HEK293 (cell line): Measurements from ENCODE around the gene SBSN.

ENCODE experiments used
- CTCF ChIA-PET: fragments of 350-600 bp; formaldehyde crosslinking; extraction: SDS; loops from one replicate; lab custom pipeline; 2021; ENCODE audit warnings: antibody characterized with exemption; lab: Yijun Ruan, JAX
- POLR2A ChIA-PET: fragments of 300-600 bp; formaldehyde crosslinking; extraction: SDS; loops from one replicate; lab custom pipeline; 2020; ENCODE audit warnings: antibody characterized with exemption, inconsistent platforms; lab: Yijun Ruan, JAX
- H3K27ac ChIP-seq: fragments of 200-500 bp; sonication (Bioruptor generic); 2 replicates; pipeline ENCODE4 v1.5.1; 2014; ENCODE audit warnings: low read depth, low read length, control low read depth, inconsistent platforms; ENCODE audit errors: extremely low read depth
- H3K36me3 ChIP-seq, 2 experiments: fragments of 200-500 bp in 1 of 2; sonication (Bioruptor generic) in 1 of 2; 1 replicate in 1 of 2; 2 replicates in 1 of 2; pipeline ENCODE4 v1.5.1; 2014 to 2017; ENCODE audit warnings: inconsistent platforms in 2 of 2, low read length in 2 of 2; ENCODE audit not compliant: control insufficient read depth in 2 of 2, insufficient read depth in 1 of 2
- H3K4me1 ChIP-seq: fragments of 200-500 bp; sonication (Bioruptor generic); 2 replicates; pipeline ENCODE4 v1.5.1; 2014; ENCODE audit warnings: mild to moderate bottlenecking, low read length, inconsistent platforms; ENCODE audit not compliant: control insufficient read depth, insufficient read depth
- H3K4me3 ChIP-seq: 2 replicates; pipeline ENCODE4 v1.5.1; 2011; ENCODE audit warnings: low read depth, mild to moderate bottlenecking, control low read depth, low read length, moderate library complexity
- H3K9me3 ChIP-seq: fragments of 200-500 bp; sonication (Bioruptor generic); 2 replicates; pipeline ENCODE4 v1.5.1; 2014; ENCODE audit warnings: low read depth, low read length, inconsistent platforms; ENCODE audit not compliant: control insufficient read depth, insufficient read depth
- ATF2 ChIP-seq: fragments of 450-650 bp; formaldehyde crosslinking; IDR thresholded peaks from 2 replicates; pipeline ENCODE4 v1.5.1; 2016; ENCODE audit warnings: missing biosample characterization, missing genetic modification characterization, low read depth
- BCL11A ChIP-seq: fragments of 450-650 bp; formaldehyde crosslinking; IDR thresholded peaks from 2 replicates; pipeline ENCODE4 v1.5.1; 2016; ENCODE audit warnings: low read depth, missing biosample characterization, missing genetic modification characterization
- PRDM6 ChIP-seq: fragments of 450-650 bp; formaldehyde crosslinking; IDR thresholded peaks from 2 replicates; pipeline ENCODE4 v1.5.1; 2017; ENCODE audit warnings: missing biosample characterization, missing genetic modification characterization
- RBAK ChIP-seq: fragments of 450-650 bp; formaldehyde crosslinking; IDR thresholded peaks from 2 replicates; pipeline ENCODE4 v1.5.1; 2016; ENCODE audit warnings: missing biosample characterization, missing genetic modification characterization
- REST ChIP-seq: fragments of 450-650 bp; formaldehyde crosslinking; IDR thresholded peaks from 2 replicates; pipeline ENCODE4 v1.5.1; 2016; ENCODE audit warnings: missing biosample characterization, missing genetic modification characterization
- ZBTB44 ChIP-seq: fragments of 450-650 bp; IDR thresholded peaks from 2 replicates; pipeline ENCODE4 v1.5.1; 2018; ENCODE audit warnings: missing biosample characterization, mild to moderate bottlenecking, missing genetic modification characterization
- ZNF121 ChIP-seq: fragments of 450-650 bp; formaldehyde crosslinking; IDR thresholded peaks from 2 replicates; pipeline ENCODE4 v1.5.1; 2016; ENCODE audit warnings: missing biosample characterization, missing genetic modification characterization
- ZNF148 ChIP-seq: fragments of 450-650 bp; formaldehyde crosslinking; IDR thresholded peaks from 2 replicates; pipeline ENCODE4 v1.5.0; 2017; ENCODE audit warnings: missing biosample characterization, missing genetic modification characterization, borderline replicate concordance
- ZNF2 ChIP-seq: fragments of 450-650 bp; formaldehyde crosslinking; IDR thresholded peaks from 2 replicates; pipeline ENCODE4 v1.5.1; 2016; ENCODE audit warnings: missing biosample characterization, missing genetic modification characterization
- ZNF280D ChIP-seq: fragments of 450-650 bp; formaldehyde crosslinking; IDR thresholded peaks from 2 replicates; pipeline ENCODE4 v1.5.1; 2016; ENCODE audit warnings: missing biosample characterization, missing genetic modification characterization
- ZNF341 ChIP-seq: fragments of 450-650 bp; formaldehyde crosslinking; IDR thresholded peaks from 2 replicates; pipeline ENCODE4; 2016; ENCODE audit warnings: low read depth, missing biosample characterization, missing genetic modification characterization
- ZNF354C ChIP-seq: fragments of 450-650 bp; formaldehyde crosslinking; IDR thresholded peaks from 2 replicates; pipeline ENCODE4 v1.5.1; 2016; ENCODE audit warnings: missing biosample characterization, missing genetic modification characterization, low read depth, borderline replicate concordance
- ZNF488 ChIP-seq: fragments of 450-650 bp; formaldehyde crosslinking; IDR thresholded peaks from 2 replicates; pipeline ENCODE4 v1.5.1; 2016; ENCODE audit warnings: missing biosample characterization, missing genetic modification characterization
- ZNF555 ChIP-seq: fragments of 450-650 bp; formaldehyde crosslinking; conservative IDR thresholded peaks from 2 replicates; pipeline ENCODE4 v1.5.1; 2017; ENCODE audit warnings: missing biosample characterization, mild to moderate bottlenecking, missing genetic modification characterization, inconsistent platforms
- ZNF621 ChIP-seq: fragments of 450-650 bp; formaldehyde crosslinking; IDR thresholded peaks from 2 replicates; pipeline ENCODE4 v1.5.1; 2017; ENCODE audit warnings: missing biosample characterization, missing genetic modification characterization
- ZNF692 ChIP-seq: fragments of 450-650 bp; formaldehyde crosslinking; IDR thresholded peaks from 2 replicates; pipeline ENCODE4 v1.5.1; 2016; ENCODE audit warnings: missing biosample characterization, missing genetic modification characterization
- ZNF707 ChIP-seq: fragments of 450-650 bp; formaldehyde crosslinking; IDR thresholded peaks from 2 replicates; pipeline ENCODE4 v1.5.1; 2016; ENCODE audit warnings: missing biosample characterization, missing genetic modification characterization
- ZNF747 ChIP-seq: fragments of 450-650 bp; formaldehyde crosslinking; IDR thresholded peaks from 2 replicates; pipeline ENCODE4 v1.5.1; 2016; ENCODE audit warnings: missing biosample characterization, missing genetic modification characterization
- ZNF777 ChIP-seq: fragments of 450-650 bp; formaldehyde crosslinking; IDR thresholded peaks from 2 replicates; pipeline ENCODE4 v1.5.1; 2017; ENCODE audit warnings: missing biosample characterization, missing genetic modification characterization, borderline replicate concordance

SBSN gene

GRCh38 chr19:35563207-35563829 is 35.2 kb upstream of the SBSN start, which contains the start of gene ATP4A:
Gene ATP4A, minus strand, starts transcription at chr19:35563658. Its CDS starts 29 bp downstream, at chr19:35563629.
- POLR2A ChIA-PET, result interaction anchor here (0.6 to 0.7 kb wide), 3 partner anchors 15 to 1757 kb away, joined by 3 read pairs; no protein-coding TSS in a partner anchor
- CTCF ChIA-PET, result interaction anchor here (0.6 to 2.3 kb wide), 7 partner anchors 14 to 210 kb away, joined by 3 to 9 read pairs (median 4); no protein-coding TSS in a partner anchor
- Histone ChIP-seq H3K4me1 (peaks cover 7% of the 10 kb centered on the region), H3K36me3 (no peaks in the 10 kb centered on the region), H3K9me3 (no peaks in the 10 kb centered on the region; the same call in 1 of the 2 replicates), H3K27ac (no peak within 1 kb of the TSS), H3K4me3 (no peak within 1 kb of the TSS)
- no peak for TF ChIP-seq ZNF747
- no peak for TF ChIP-seq ZBTB44 (tag by site-specific recombination)
- TF ChIP-seq ZNF707 (tag by site-specific recombination), result no peak
- no peak for TF ChIP-seq ZNF121
- TF ChIP-seq ZNF341 (tag by site-specific recombination), result no peak
- no peak for TF ChIP-seq ZNF692 (tag by site-specific recombination)
- TF ChIP-seq PRDM6 (tag by site-specific recombination), result no peak
- no peak for TF ChIP-seq RBAK (tag by site-specific recombination)
- no peak for TF ChIP-seq ZNF488 (tag by site-specific recombination)
- TF ChIP-seq ZNF280D (tag by site-specific recombination), result no peak
- no peak for TF ChIP-seq REST (tag by site-specific recombination)
- no peak for TF ChIP-seq ATF2 (tag by site-specific recombination)
- TF ChIP-seq ZNF621 (tag by site-specific recombination), result 0 out of 2 replicates have a peak, but pooled peaks have one; percentile 6
- TF ChIP-seq BCL11A (tag by site-specific recombination), result no peak
- TF ChIP-seq ZNF148 (tag by site-specific recombination), result no peak
- no peak for TF ChIP-seq ZNF354C (tag by site-specific recombination)
- no peak for TF ChIP-seq ZNF555 (tag by site-specific recombination)
- TF ChIP-seq ZNF2, result no peak
- no peak for TF ChIP-seq ZNF777
